GM19468 (cell line): ENCODE measurements around the gene PARVA.

Experiments
- ATAC-seq: cut with Tn5 transposase; IDR thresholded peaks from one replicate; pipeline ENCODE4 v1.9.1; 2021; ENCODE audit warnings: mild to moderate bottlenecking, moderate library complexity, moderate number of reproducible peaks; ENCODE audit not compliant: unreplicated experiment; ENCODE audit errors: extremely low read depth

PARVA gene

DNA sequence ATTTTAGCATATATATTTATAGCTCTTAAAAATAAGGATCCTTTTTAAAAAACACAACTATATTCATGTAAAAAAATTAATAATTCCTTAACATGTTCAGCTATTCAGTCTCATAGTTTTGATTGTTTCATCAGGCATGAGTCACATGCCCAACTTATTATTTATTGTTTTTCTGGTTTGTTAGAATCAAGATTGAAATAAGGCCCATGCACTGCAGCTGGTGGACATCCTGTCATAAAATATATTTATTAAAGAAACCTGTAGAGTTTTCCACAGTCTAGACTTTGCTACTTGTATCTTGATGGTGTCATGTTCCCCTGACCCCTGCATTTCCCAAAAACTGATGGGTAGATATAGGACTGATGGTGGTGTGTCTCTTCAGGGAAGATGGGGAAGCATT is 77.4 kb downstream of the PARVA start:
- ATAC-seq, result no peak

DNA sequence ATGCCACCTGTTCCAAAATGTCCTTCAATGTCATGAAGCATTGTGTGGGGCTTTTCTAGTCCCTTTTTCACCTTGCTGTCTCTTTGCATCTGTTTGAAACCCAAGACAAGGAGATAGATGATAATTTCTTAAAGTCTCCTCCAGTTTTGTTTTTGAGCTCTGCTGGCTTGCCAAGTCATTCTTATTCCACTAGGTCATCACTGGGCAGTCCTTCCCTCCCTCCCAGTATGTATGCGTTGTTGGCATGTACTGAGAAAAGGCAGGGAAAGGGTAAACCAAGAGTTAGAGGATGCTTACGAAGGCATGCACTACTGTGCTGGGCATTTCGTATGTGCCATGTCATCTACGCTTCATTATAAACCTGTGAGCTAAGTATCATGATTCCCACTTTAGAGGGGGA is 78.6 kb downstream of the PARVA start:
- ATAC-seq, result no peak

DNA sequence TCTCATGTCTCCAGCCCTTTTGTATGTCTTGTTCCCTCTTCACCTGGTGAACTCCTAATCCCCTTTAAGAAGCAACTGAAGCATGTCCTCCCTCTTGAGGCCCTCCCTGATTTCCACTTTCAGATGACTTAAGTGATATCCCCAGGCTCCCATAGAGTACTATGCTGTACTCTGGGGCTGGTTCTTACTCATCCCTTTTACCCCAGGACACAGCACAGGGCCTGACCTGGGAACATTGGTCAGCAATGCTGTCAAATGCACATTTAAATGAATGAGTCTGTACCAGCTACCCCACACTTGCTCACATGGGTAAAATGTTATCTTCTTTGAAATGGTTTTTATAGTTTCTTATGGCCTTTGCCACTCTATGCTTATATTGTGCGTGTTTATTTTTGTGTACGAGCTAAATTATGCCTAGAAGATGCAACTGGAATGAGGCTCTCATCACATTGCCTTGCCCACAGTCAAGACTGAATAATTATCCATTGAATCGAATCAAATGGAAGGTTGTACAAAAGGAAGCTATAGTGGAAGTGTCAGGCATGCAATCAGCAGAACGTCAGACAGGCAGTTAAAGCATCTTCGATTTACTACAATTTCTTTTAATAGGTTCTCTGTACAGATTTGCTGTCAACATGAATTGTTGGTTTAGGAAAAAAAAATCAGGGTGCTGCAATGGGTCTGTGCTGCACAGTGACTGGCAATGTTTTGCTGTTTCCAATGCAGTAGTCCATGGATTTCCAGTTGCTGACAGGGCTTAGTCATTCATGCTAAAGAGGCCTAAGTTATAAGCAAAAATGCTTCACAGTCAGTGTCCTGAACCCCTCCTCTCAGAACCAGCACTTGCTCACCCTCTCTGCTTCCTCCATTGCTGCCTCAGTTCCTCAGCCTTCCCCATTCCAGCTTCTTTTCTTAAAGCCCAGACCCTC is 79.5 kb downstream of the PARVA start:
- no peak for ATAC-seq

DNA sequence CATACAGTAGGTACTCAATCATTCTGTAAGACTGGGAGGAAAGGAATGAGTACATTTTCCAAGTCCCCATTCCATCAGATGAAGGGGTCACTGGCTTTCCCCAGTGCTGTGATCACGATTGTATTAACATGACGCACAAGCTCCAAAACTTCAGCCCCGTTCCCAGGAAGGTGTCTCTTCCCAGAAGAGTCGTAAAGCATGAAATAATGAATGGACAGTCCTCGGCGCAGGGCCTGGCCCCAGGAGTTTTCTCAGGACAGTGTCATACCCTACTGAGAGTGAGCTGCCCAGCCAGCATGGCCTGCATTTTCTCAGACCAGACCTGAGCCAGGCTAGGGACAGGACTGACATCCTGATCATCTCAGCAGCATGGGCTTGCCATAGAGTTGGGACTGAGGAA is 80.7 kb downstream of the PARVA start:
- ATAC-seq, result no peak

DNA sequence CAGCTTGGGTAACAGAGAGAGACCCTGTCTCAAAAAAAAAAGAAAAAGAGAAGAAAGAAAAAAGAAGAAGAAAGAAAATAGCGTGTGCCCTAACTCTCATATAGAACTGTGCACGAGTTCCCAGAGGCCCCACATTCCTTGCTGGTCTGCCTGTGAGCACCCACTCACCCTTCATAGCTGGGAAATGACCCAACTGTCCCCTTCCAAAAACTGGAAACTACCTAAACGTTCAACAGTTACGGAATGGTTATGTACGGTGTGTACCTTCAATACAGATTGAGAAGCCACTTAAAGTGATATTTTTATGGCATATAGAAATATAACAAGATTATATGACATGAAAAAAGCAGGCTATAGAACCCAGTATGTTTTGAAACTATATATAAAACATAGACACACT is 82.0 kb downstream of the PARVA start:
- no peak for ATAC-seq

DNA sequence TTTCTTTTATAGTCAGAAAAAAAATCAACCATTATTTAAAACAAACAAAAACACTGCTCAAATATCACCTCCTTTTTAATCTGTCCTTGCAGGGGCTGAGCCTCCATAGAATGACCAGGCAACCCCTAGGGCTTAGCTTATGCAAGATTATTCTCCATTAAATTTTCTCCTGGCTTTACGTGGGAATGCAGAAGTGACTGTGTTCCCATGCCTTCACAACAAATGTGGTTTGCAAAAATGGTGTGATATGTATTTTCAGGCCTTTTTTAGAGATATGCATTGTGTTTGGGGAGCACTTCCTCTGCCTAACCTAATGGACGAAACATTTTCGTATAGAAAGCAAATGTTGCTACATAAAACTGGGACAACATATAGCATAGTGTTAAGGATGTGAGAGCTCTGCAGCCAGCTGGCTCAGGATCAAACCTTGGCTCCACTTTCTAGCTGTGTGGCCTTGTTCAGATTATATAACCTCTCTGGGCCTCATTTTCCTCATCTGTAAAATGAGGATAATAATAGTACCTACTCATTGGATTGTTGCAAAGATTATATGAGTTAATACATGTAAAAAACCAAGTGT is 82.6 kb downstream of the PARVA start:
- ATAC-seq, result no peak

DNA sequence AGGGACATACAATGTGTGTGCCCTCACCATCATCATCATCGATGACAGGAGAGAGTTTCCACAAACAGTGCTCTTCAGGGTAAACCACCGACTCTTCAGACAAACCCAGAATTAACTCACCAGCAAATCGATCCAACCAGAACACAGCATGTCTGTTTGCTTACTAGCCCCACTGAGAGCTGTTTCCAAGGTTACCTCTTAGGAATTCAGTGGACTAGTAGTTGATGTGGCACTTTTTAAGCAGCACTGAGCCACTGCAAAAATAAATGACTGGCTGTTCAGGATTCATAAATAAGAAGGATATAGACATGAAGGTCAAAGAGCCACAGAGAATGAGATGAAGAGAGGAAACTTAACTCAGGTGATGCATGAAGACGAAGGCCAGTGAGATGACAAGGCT is 83.1 kb downstream of the PARVA start:
- ATAC-seq, result no peak

DNA sequence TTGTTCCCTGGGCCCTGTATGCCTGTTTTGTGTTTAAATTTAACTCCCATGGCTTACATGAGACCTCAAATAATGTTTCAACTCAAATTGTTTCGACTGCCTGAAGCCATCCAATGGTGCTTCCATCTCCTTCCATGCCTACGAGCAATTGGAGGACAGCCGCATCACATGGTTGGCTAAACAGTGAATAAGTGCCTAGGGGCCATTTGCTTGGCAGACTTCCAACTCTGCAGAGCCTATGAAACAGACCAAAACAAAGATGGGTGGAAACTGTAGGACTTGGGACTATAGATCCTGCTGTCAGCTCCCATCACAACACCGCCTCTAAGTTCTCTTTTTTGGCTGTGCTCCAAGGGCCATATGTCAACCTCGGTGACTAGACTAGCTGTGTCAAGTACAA is 84.1 kb downstream of the PARVA start:
- no peak for ATAC-seq

DNA sequence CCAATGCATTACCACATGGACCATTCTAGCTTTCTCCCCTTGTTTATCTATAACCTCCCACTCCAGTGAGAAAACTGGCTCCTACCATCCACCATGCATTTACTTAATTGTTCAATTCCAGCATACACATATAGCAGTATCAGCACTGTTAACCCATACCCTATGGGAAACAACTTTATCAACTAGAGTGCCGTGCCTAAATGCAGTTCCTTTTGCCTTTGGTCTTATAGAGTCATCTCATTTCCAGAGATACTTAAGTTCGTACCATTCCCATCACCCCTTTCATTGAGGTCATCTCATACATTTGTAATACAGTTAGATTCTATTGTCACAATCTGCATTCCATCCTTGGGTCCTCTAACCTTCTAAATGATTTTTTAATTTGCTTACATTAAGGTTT is 86.9 kb downstream of the PARVA start:
- no peak for ATAC-seq

DNA sequence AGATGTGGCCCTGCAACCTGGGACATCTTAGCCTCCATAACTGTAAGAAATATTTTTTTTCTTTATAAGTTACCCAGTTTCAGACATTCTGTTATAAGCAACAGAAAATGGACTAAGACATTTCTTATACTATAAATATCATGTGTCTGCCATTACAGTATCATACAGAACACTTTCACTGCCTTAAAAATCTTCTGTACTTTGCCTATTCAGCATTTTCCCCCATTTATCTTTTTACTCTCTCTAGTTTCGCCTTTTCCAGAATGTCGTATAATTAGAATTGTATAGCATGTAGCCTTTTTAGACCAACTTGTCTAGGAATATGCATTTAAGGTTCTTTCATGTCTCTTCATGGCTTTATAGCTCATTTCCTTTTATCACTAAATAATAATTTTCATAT is 88.0 kb downstream of the PARVA start:
- no peak for ATAC-seq

DNA sequence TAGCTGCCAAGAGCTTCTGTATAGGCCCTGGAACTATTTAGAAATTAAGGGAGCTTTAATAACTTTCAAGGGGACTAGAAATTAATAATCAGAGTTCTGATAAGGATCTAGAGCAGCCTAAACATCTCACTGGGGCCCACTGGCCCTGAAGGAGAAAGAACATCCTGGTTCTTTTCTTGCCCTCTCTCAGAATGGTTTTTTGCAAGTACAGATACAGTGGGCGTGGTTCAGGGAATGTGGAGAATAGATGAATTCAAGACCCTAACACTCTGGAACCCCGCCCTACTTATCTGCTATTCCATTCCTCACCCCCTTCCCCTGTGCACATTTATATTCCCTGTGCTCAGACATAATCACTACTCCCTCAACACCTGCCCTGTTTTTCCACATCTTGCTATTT is 90.2 kb downstream of the PARVA start:
- ATAC-seq, result no peak

DNA sequence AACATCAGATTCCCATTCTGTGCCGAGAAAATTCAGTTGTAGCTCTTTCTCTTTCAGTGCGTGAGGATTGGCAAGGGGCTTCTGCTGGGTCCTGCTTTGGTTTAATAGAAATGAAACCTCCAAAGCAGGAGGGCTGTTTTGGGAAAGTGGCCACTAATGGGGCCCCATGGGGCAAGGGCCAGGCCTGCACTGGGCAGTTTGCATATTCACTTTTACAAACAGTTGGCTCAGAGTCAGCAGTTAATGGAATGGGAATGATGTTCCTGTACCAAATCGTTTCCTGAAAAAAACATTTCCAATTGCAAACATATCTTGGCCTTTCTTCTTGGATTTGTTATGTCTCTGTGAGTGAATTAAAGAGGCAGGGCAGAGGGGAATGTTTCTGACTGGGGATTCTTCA is 92.1 kb downstream of the PARVA start:
- ATAC-seq, result no peak

DNA sequence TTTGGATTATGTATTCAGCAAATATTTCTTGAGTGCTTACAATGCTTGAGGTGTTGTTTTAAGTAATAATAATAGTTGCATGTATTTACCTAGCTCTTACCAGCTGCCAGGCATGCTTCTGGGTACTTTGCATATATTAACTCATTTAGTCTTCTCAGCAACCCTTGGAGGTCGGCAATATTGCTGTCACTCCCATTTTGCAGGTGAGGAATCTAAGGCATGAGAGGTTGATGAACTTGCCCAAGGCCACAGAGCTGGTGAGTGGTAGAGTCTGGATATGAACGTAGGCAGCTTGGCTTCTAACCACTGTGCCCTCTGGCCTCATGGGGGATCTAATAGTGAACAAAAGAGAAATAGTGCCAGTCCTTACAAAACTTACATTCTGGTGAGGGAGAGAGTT is 92.9 kb downstream of the PARVA start:
- no peak for ATAC-seq

DNA sequence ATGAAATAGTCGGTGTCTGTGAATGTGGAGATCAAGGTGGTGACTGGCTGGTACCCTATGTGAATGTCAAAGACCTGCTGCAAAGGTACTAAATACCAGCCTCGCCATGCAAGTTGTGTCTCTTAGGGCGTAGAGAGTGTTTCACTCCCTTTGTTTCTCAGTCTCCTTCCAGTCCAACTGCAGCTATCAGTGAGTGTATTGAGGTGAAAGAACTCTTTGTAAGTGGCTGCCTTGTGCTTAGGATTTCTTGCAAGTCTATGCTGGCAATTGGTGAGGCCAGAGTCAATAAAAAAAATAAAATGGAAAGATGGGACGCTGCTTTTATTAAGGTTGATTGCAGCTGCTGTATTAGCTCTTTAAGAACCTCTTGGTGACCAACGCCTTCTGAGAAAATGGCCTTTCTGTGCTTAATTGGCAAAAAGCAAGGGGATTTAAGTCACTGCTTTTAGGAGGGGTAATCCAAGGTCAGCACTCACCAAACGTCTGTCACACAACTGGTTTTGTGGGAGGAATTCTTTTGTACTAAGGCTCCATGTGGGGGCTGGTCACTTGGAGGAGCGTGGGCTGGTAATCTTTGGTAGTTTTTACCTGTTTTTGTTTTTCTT is 95.1 kb downstream of the PARVA start:
- no peak for ATAC-seq

DNA sequence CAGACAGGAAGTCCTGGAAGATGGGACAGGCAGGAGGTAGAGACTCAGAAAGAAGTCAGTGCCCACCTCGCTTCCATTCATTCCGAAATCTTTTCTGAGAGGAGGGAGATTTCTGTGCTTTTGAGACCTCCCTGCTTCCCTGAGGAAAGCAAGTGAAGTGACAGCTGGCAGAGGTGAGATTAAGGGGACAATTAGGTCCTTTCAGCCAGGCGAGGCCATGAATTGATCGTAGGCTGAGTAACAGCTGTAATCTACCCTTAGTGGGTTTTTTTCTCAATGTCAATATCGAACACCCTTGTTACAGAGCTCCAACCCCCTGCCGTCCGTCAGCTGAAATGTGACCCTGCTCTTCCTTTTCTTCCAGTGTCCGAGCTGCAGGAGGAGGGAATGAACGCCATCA is 96.0 kb downstream of the PARVA start:
- ATAC-seq, result no peak

DNA sequence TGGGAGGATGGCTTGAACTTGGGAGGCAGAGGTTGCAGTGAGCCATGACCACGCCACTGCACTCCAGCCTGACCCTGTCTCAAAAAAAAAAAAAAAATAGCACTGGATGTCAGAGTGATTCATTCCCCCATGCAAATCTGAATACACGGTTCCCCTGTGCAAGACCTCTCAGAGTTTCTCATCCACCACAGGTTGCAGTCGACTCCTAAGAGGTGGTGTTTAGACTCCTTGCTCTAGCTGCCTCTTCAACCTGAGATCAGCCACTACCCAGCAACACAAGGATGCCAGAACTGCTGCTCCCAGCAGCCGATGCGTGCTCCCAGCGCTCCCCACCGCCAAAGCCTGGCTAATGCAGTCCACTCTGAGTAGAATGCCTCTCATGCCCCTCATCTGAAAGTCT is 97.5 kb downstream of the PARVA start:
- ATAC-seq, result no peak

DNA sequence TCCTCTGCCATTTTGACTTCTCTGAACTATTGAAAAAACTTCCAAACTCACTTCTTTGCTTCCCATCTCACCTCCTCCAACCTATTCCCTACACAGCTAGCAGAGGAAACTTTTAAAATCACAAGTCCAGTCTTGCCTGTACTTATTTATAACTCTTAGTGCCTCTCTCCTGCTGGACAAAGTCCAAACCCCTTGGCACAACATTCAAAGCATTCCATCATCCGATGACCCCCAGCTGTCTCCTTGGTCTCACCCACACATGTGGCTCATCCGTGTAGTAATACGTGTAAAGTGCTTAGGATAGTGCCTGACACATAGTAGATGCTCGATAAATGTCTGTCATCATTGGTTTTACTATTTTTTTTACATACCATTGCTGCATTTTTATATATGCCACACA is 101.4 kb downstream of the PARVA start:
- ATAC-seq, result no peak

DNA sequence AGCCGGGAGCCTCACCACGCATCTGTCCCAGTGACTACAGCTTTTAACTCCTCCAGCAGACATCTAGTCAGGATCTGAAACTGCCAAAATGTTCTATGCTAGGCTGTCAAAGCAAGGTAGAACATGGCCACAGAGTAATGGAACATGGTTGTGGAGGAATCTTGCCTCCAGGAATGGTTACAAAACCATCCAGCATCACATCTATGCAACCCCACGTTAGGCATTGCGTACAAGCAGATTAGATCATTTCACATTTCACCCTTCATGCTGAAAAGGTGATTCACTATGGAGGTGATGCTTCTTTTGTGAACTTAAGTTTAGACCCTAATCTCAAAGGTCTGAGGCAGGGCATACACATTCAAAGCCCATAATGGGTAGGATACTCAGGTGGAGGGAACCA is 103.0 kb downstream of the PARVA start:
- ATAC-seq, result no peak

DNA sequence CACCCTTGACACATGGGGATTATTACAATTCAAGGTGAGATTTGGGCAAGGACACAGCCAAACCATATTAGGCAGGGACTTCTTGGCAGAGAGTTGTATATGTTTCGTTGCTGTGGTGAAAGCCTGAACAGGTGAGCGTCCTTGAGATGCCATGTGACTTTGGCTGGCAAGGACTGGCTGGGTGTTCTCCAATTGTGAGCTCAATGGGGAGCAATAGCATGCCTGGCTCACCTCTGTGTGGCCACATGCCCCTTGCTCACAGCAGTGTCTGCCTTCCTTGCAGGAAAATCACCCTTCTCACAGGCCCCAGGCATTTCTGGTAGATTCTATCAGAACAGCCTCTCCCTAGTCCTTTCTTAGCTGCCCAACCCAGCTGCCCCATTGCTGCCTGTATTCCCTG is 105.5 kb downstream of the PARVA start:
- ATAC-seq, result no peak

DNA sequence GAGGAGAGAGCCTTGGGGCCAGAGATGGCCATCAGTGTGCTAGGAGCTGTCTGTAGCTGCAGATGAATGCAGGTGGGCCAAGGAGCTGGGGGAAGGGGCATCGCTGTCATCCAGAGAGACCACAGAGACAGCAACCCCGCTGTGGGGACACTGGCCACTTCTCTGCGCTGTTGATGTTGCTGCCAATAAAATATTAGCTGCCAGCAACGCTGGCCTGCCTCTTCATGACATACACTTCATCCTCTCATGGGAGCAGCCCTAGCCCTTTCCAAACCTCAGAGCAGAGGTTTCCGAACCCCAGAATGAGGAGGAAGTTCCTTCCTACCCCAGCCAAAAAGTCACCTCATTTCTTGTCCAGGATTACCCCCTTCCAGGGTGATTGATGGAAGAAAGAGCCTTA is 106.2 kb downstream of the PARVA start:
- ATAC-seq, result no peak

DNA sequence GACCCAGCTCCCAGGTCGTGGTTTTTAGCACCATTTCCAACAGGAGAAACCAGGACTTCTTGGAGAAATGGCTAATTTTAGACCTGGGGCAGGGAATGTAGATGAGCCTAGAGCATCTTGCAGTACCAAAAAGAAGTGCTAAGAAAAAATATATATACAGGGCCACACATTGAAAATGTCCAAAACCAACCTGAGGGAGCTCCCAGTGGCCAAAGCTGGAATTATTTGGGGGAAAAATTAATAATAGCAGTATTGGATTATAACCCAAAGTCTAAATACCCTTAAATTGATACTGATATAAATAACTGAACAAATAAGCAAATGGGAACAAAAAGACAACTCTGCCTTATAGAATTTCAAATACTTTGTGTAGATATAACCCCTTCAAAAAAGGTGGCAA is 108.0 kb downstream of the PARVA start:
- ATAC-seq, result no peak
